Fibroblast of mammary gland (primary cell): ENCODE results near the gene UBAP2L.
A peak's percentile ranks its signal among the peaks of the same experiment; 100 is the strongest.
"Not testable (repeated sequence)": the region's sequence is repeated elsewhere in the genome, so short reads cannot be mapped to it uniquely, and the experiment has no call there.

Source experiments
- DNase-seq: peaks from one replicate; pipeline ENCODE4 v3.0.0-alpha.2; 2010; ENCODE audit warnings: low read depth
- H3K4me3 ChIP-seq: 2 replicates; pipeline ENCODE4 v1.5.1; 2011; ENCODE audit warnings: low read depth, mild to moderate bottlenecking, low read length, moderate library complexity; ENCODE audit not compliant: control insufficient read depth
- TF ChIP-seq, protein P1 (sequence below): conservative IDR thresholded peaks from 2 replicates; pipeline ENCODE4 v1.5.1; 2011; ENCODE audit warnings: low read depth, low read length, inconsistent platforms; ENCODE audit not compliant: control insufficient read depth, insufficient read depth

The UBAP2L gene

DNA sequence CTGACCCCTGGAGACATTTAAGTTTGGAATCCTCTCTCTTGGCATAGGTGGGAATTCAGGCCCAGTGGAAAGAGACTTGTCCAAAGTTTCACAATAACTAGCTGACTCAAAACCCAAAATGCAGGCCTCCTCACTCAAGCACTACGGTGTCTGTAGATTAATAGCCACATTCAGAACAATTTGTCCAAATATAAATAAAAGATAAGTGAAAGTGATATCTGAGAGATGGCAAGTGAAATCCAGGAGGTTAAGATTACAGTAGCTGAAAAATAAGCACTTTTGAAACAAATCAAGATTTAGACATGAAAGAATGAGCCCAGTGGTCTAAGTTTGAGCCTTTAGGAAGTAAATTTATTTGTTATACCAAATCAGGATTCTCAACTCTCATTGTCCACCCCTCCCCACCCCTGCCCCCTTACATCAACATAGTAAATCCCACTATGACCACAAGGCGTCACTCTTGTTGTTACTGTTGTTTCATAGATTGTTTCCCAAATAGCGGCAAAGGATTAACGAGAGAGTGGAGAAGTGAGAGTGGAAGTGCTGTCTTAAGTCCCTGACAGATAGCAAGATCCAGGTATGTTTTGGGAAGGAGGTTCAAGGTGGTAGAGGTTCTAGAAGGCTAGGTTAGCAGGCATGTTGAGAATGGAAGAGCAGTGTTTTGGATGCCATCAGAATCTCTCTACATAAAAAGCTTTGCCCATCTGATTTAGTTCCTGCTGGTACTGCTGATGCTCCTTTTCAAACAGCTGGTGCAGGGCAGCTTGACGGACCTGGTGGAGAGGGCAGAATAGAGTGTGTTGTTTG lies 21.8 kb upstream of the UBAP2L start:
- H3K4me3 ChIP-seq = no peak overlapping the region
- TF ChIP-seq, protein P1, sequence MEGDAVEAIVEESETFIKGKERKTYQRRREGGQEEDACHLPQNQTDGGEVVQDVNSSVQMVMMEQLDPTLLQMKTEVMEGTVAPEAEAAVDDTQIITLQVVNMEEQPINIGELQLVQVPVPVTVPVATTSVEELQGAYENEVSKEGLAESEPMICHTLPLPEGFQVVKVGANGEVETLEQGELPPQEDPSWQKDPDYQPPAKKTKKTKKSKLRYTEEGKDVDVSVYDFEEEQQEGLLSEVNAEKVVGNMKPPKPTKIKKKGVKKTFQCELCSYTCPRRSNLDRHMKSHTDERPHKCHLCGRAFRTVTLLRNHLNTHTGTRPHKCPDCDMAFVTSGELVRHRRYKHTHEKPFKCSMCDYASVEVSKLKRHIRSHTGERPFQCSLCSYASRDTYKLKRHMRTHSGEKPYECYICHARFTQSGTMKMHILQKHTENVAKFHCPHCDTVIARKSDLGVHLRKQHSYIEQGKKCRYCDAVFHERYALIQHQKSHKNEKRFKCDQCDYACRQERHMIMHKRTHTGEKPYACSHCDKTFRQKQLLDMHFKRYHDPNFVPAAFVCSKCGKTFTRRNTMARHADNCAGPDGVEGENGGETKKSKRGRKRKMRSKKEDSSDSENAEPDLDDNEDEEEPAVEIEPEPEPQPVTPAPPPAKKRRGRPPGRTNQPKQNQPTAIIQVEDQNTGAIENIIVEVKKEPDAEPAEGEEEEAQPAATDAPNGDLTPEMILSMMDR = peak; percentile 57
- DNase-seq = peak; percentile 70

DNA sequence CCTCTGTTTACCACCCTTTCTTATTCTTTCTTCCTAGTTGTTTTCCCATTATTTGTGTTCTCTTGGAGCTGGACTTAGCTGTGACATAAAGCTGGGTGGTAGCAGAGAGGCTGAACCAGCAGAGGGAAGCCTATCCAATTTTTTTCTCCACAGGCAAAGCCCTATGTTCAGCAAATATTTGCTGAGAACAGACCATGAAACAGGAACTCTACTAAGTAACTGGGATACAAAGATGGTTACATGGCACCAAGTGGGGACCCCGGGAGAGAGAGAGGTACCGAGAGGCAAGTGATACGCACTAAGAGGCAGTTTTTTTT lies 21.2 kb upstream of the UBAP2L start:
- TF ChIP-seq, protein P1 = no peak
- no peak for DNase-seq
- no peak overlapping the region for H3K4me3 ChIP-seq

DNA sequence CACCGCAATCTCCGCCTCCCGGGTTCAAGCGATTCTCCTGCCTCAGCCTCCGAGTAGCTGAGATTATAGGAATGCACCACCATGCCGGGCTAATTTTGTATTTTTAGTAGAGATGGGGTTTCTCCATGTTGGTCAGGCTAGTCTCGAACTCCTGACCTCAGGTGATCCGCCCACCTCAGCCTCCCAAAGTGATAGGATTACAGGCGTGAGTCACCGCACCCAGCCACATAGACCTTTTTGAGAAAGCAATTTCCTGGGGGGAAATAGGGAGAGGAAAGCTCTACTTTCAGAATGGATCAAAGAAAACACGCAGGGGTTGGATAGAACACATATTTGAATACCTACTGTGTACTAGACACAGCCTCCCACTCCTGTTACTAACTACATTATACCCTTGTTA lies 15.0 kb upstream of the UBAP2L start:
- not testable (repeated sequence) for DNase-seq, H3K4me3 ChIP-seq

DNA sequence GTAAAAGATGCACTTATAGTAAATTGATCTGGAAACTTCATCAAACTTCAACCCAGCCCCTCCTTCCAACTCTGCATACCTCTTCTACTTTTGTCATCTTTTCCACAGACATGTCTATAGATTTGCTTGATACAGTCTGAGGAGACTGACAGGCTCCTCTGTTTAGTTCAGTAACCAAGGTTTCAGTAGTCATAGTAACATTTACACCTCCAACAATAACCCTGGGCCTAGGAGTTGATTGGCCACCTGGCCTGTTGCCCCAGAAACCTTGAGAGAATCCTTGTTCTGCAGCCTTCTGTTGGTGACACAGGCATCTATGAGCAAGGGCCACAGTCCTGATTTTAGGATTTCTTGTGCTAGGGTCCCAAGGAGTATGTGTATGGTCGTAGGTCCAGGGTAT lies 14.6 kb upstream of the UBAP2L start, which contains the start of gene CFAP141:
Gene CFAP141, minus strand, starts transcription at position 138 of the 400 bp plus-strand sequence. Its CDS starts 26 bp downstream, at position 112.
- no peak within 1 kb of the TSS for H3K4me3 ChIP-seq
- no peak for DNase-seq
- TF ChIP-seq, protein P1 = no peak

DNA sequence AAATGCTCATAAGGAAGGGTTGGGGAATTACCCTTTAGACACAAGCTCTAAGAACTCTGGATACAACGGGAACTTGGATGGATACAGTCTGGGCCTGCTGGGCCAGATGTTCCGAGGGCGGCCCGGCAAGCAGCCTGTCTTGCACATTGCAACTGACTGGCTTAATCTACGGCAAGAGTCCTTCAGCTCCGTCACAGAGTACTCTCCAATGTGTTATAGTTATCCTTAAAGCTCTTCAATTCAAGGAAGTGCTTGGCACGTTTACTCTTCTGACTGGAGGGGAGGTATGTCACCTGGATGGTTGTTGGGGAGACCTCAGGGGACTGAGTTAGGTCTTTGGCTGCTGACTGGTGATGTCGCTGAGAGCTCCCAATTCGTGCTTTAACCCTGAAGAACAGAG lies 13.5 kb upstream of the UBAP2L start:
- TF ChIP-seq, protein P1 = no peak
- no peak for DNase-seq
- H3K4me3 ChIP-seq = no peak overlapping the region

DNA sequence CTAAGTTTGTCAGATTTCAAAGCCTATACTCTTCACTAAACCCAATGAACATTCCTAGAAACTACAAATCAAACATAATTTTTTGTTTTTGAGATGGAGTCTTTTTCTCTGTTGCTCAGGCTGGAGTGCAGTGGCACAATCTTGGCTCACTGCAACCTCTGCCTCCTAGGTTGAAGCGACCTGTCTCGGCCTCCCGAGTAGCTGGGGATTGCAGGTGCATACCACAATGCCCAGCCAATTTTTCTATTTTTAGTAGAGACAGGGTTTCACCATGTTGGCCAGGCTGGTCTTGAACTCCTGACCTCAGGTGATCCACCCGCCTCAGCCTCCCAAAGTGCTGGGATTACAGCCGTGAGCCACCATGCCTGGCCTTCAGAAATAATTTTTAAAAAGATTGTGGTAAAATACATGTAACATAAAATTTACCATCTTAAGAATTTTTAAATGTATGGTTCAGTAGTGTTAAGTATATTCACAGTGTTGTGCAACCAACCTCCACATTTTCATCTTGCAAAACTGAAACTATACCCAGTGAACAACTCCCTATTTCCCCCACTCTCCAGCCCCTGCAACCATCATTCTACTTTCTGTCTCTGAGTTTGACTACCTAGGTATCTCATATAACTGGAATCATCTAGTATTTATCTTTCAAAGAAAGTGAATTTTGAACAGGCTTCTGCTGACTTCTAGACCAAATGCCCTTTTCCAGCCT lies 11.9 kb upstream of the UBAP2L start:
- H3K4me3 ChIP-seq = no peak overlapping the region
- no peak for DNase-seq
- TF ChIP-seq, protein P1 = no peak

DNA sequence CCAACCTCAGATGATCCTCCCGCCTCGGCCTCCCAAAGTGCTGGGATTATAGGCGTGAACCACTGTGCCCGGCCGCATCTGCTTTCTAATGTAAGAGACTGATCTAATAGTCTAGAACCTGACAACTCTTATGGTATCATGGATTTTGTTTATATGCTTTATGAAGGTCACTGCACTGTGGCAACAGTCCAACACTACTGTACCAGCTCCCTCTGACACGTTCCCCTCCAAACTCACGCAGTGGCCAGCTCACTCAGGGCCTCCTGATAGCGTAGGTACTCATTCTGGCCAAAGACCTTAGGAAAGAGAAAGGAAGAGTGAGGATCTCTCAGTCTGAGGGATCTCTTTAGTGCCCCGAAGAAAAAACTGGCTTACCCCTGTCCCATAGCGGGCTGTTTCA lies 8.7 kb upstream of the UBAP2L start:
- H3K4me3 ChIP-seq = no peak overlapping the region
- DNase-seq = no peak
- TF ChIP-seq, protein P1 = no peak
